Activated CD8-positive, alpha-beta T cell treated with anti-CD3 and anti-CD28 coated beads, Interleukin-2, amount 10 ng/mL, durations not matched to agents 7 days and 5 days (primary cell): ENCODE results near the gene TMEM245. TPM values are rescaled to one million over a fixed set of nuclear protein-coding genes. Genes with fewer than 3 reads are reported as not detected.
"Not testable (repeated sequence)": the region's sequence is repeated elsewhere in the genome, so short reads cannot be mapped to it uniquely, and the experiment has no call there.

ENCODE experiments used
- ATAC-seq: fragments of 150-1000 bp; cut with Tn5 transposase; one replicate; pipeline ENCODE4 v1.10.0; 2021; ENCODE audit warnings: moderate library complexity
- CTCF ChIA-PET: fragments of 350-600 bp; sonication (Branson Sonifier 250); formaldehyde crosslinking; loops from one replicate; lab custom pipeline; 2021; ENCODE audit warnings: antibody characterized with exemption; lab: Charles Lee
- POLR2A ChIA-PET: fragments of 350-600 bp; sonication (Branson Sonifier 250); formaldehyde crosslinking; loops from one replicate; lab custom pipeline; 2021; ENCODE audit warnings: antibody characterized with exemption; lab: Charles Lee
- DNase-seq: peaks from one replicate; pipeline ENCODE4 v3.0.0-alpha.2; 2020
- H3K27ac Mint-ChIP-seq: one replicate; pipeline ENCODE4 v1.8.0; 2021; ENCODE audit warnings: mild to moderate bottlenecking, mixed read lengths
- H3K27me3 Mint-ChIP-seq: one replicate; pipeline ENCODE4 v1.8.0; 2021; ENCODE audit warnings: low read depth, mixed read lengths
- H3K36me3 Mint-ChIP-seq: one replicate; pipeline ENCODE4 v1.8.0; 2021; ENCODE audit warnings: low read depth, mixed read lengths
- H3K4me1 Mint-ChIP-seq: one replicate; pipeline ENCODE4 v1.8.0; 2021; ENCODE audit warnings: low read depth, mixed read lengths
- H3K4me3 Mint-ChIP-seq: one replicate; pipeline ENCODE4 v1.8.0; 2021; ENCODE audit warnings: mild to moderate bottlenecking, mixed read lengths
- H3K9me3 Mint-ChIP-seq: one replicate; pipeline ENCODE4 v1.8.0; 2022; ENCODE audit warnings: mixed read lengths; ENCODE audit not compliant: insufficient read depth
- microRNA-seq: library from miRNA; unstranded; fragments of <30 nt; microRNA quantifications from one replicate; pipeline ENCODE4 v1.2.0, GENCODE V29; 2022
- total RNA-seq, 2 experiments: library from RNA; stranded (reverse); gene quantifications; one replicate each; pipeline ENCODE4 v1.2.3, GENCODE V29; 2021

Gene TMEM245
- total RNA-seq, 2 experiments from 2014 or later, result 27.4 to 30.2 TPM

DNA sequence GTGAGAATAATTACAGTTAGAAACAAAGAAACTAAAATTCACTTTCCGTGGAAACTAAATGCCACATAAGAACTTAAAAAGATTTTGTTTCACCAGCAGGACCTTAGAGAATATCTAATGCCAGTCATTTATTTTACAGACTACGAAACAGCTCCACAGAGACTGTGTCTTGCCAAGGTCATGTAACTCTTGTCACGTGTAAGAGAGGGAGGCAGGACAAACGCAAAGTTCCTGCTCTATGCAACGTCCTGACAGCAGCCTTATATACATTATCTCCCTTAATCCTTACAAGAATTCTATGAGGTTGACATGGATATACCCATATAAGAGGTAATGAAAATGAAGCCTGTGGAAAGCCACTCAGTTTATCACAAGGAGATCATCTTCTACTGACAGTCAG, 145.9 kb downstream of the TMEM245 start:
- H3K4me1 Mint-ChIP-seq, result no peaks in the 10 kb centered on the region
- H3K27ac Mint-ChIP-seq, result no peak overlapping the region
- H3K36me3 Mint-ChIP-seq, result peaks cover 20% of the 10 kb centered on the region
- H3K27me3 Mint-ChIP-seq, result no peaks in the 10 kb centered on the region
- ChIA-PET CTCF (no interaction called here), POLR2A (no interaction called here)
- H3K9me3 Mint-ChIP-seq, result peaks cover 6% of the 10 kb centered on the region
- DNase-seq (no peak), ATAC-seq (no peak)
- no peak overlapping the region for H3K4me3 Mint-ChIP-seq

DNA sequence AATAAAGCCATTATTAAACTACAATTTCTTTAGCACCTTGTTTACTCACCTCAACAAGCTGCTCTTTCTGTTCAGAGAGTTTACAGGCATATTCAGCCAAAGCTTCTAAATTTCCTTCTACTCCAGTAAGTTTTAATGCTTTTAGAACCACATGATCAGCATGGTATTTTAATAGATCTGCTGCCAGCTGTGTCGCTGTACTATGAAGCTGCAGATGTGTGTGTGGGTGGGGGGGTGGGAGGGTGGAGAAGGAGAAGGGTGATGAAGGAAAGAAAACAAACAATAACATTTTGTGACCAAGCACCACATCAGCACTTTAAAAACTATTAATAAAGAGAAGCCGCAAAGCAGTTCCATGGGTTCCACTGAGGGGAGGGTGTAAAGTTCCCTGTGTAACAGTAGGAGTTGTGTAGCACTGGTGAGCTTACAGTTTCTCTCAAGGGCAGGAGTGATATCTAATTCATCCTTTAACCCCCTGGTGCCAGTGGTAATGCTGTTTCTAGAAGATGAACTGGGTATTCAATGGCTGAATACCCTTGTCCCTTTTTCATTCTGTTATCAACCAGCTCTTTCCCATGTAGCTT, 147.0 kb downstream of the TMEM245 start:
- H3K36me3 Mint-ChIP-seq, result peaks cover 16% of the 10 kb centered on the region
- no peaks in the 10 kb centered on the region for H3K27me3 Mint-ChIP-seq
- POLR2A ChIA-PET, result no interaction called here
- no peak for DNase-seq
- no peak overlapping the region for H3K27ac Mint-ChIP-seq
- CTCF ChIA-PET, result no interaction called here
- peaks cover 6% of the 10 kb centered on the region for H3K9me3 Mint-ChIP-seq
- ATAC-seq, result no peak
- no peak overlapping the region for H3K4me3 Mint-ChIP-seq
- H3K4me1 Mint-ChIP-seq, result no peaks in the 10 kb centered on the region

DNA sequence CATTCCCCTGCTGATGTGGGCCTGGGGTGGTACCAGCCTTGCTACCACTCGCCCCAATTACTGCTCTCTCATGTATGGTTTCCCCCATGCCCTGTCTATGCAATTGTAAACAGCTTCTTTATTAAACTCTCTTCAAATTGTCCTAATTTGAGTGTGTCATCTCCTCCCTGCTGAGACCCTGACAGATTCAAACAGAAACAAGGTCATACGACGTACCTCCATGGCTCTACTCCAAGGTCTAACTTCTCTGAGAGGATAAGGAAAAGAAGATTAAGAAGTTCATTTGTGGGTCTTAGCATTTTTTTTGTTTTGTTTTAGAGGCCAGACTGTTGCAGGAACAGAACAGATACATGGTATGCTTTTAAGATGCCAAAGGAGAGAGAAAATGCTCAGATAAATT, 147.6 kb downstream of the TMEM245 start:
- Mint-ChIP-seq H3K4me3 (no peak overlapping the region), H3K27ac (no peak overlapping the region), H3K4me1 (no peaks in the 10 kb centered on the region), H3K36me3 (peaks cover 16% of the 10 kb centered on the region), H3K9me3 (peaks cover 6% of the 10 kb centered on the region), H3K27me3 (no peaks in the 10 kb centered on the region)
- CTCF ChIA-PET, result no interaction called here
- POLR2A ChIA-PET, result no interaction called here
- no peak for DNase-seq
- no peak for ATAC-seq

DNA sequence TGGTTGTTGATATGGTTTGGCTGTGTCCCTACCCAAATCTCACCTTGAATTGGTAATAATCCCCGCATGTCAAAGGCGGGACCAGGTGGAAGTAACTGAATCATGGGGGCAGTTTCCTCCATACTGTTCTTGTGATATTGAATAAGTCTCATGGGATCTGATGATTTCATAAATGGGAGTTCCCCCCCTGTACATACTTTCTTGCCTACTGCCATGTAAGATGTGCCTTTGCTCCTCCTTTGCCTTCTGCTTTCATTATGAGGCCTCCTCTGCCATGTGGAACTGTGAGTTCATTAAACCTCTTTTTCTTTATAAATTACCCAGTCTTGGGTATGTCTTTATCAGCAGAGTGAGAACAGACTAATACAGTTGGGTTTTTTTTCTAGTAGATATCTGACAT, 148.4 kb downstream of the TMEM245 start:
- H3K4me3 Mint-ChIP-seq, POLR2A ChIA-PET, H3K27ac Mint-ChIP-seq, H3K9me3 Mint-ChIP-seq, DNase-seq, H3K27me3 Mint-ChIP-seq, H3K4me1 Mint-ChIP-seq, ATAC-seq: not testable (repeated sequence)
- H3K36me3 Mint-ChIP-seq, result peaks cover 16% of the 10 kb centered on the region
- CTCF ChIA-PET, result interaction anchor here (1.2 kb wide), 1 partner anchor 17 kb away, joined by 4 read pairs; no protein-coding TSS in a partner anchor

DNA sequence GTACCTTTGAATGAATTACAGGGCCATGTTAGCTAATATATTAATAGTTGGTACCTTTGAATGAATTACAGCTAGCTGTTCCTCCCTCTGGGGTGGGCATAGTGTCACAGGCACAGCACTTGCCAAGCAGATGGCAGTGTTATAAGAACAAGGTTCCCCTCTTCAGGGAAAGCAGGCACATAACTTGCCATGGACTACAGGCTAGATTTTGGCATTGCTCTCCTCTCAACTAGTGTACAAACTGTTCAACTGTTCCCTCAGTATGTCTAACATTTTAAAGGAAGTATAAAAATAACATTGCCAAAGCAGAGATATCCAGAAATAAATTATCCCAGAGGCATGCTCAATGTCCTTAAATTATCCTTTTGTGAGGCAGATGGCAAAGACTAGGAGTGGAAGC, 151.8 kb downstream of the TMEM245 start:
- no peak overlapping the region for H3K4me3 Mint-ChIP-seq
- POLR2A ChIA-PET, result interaction anchor here (0.6 kb wide), 1 partner anchor 33 kb away, joined by 3 read pairs; no protein-coding TSS in a partner anchor
- CTCF ChIA-PET, result interaction anchor here (0.6 to 1.5 kb wide), 2 partner anchors 14 to 364 kb away, joined by 3 to 4 read pairs; no protein-coding TSS in a partner anchor
- no peaks in the 10 kb centered on the region for H3K27me3 Mint-ChIP-seq
- H3K27ac Mint-ChIP-seq, result no peak overlapping the region
- ATAC-seq (no peak), DNase-seq (no peak)
- peaks cover 16% of the 10 kb centered on the region for H3K36me3 Mint-ChIP-seq
- peaks cover 6% of the 10 kb centered on the region for H3K9me3 Mint-ChIP-seq
- no peaks in the 10 kb centered on the region for H3K4me1 Mint-ChIP-seq

Small RNAs within 50 kb of the gene (microRNA-seq; reads per million reads assigned to microRNA genes)
- gene MIR32, result 1,263 reads per million, percentile 82 among the genes with 10 or more reads in this experiment

Other genes with a start within 250 kb of the TMEM245 start
- gene ELP1, start 185.8 kb downstream of the TMEM245 start, total RNA-seq, result 10 to 100 TPM; 20.4 to 20.7 TPM
- 1 to 10 TPM; 9.2 to 9.3 TPM for gene ABITRAM, start 185.5 kb downstream of the TMEM245 start, total RNA-seq
- 10 to 100 TPM; 21.4 to 21.8 TPM for gene CTNNAL1, start 106.4 kb downstream of the TMEM245 start, total RNA-seq
- gene FRRS1L, start 47.3 kb upstream of the TMEM245 start, total RNA-seq, result not detected
- gene EPB41L4B, start 201.1 kb upstream of the TMEM245 start, total RNA-seq, result not detected